SK-N-SH (cell line): ENCODE results near the gene DAB1. TPM values are rescaled to one million over a fixed set of nuclear protein-coding genes. Genes with fewer than 3 reads are reported as not detected.

Source experiments
- CTCF ChIA-PET: fragments of 300-600, 350-600 bp; formaldehyde crosslinking; extraction: SDS; loops from one replicate; lab custom pipeline; 2021; lab: Yijun Ruan, JAX
- POLR2A ChIA-PET: fragments of 350-600 bp; sonication (Branson Sonifier 250); formaldehyde crosslinking; extraction: SDS; loops from one replicate; lab custom pipeline; 2020; ENCODE audit warnings: antibody characterized with exemption, inconsistent platforms; lab: Yijun Ruan, JAX
- DNase-seq: peaks from one replicate; pipeline ENCODE4 v3.0.0; 2012
- H2AFZ ChIP-seq: fragments of 200-600 bp; sonication (generic); 2 replicates; pipeline ENCODE4 v1.8.1; 2016; ENCODE audit warnings: antibody characterized with exemption, mild to moderate bottlenecking, low read depth
- H3F3A ChIP-seq: fragments of 200-600 bp; sonication (generic); replicated peaks from 2 replicates; pipeline ENCODE3; 2016; ENCODE audit warnings: antibody characterized with exemption, mild to moderate bottlenecking; ENCODE audit not compliant: insufficient read depth
- H3K27ac ChIP-seq, 2 experiments: fragments of 200-500 bp in 1 of 2; fragments of 200-600 bp in 1 of 2; sonication (Bioruptor generic) in 1 of 2; sonication (generic), shearing (Covaris generic) in 1 of 2; 2 replicates each; pipeline versions ENCODE4 v1.5.1 to v1.6.1; 2014 to 2016; ENCODE audit warnings: low read depth in 2 of 2, inconsistent platforms in 1 of 2, low read length in 1 of 2, mild to moderate bottlenecking in 1 of 2, mixed read lengths in 1 of 2
- H3K27me3 ChIP-seq: fragments of 200-600 bp; sonication (generic), shearing (Covaris generic); 2 replicates; pipeline ENCODE4 v1.6.1; 2016; ENCODE audit warnings: mixed run types; ENCODE audit not compliant: insufficient read depth
- H3K36me3 ChIP-seq, 2 experiments: fragments of 200-500 bp in 1 of 2; fragments of 200-600 bp in 1 of 2; sonication (Bioruptor generic) in 1 of 2; sonication (generic) in 1 of 2; replicated peaks in 1 of 2; 2 replicates each; pipeline versions ENCODE3 to v1.5.1; 2014 to 2016; ENCODE audit warnings: low read length in 1 of 2, mild to moderate bottlenecking in 1 of 2; ENCODE audit not compliant: insufficient read depth in 2 of 2, control insufficient read depth in 1 of 2
- H3K4me1 ChIP-seq, 2 experiments: fragments of 200-500 bp in 1 of 2; fragments of 200-600 bp in 1 of 2; sonication (Bioruptor generic) in 1 of 2; sonication (generic), shearing (Covaris generic) in 1 of 2; 2 replicates each; pipeline versions ENCODE4 v1.5.1 to v1.6.1; 2014 to 2016; ENCODE audit warnings: low read depth in 1 of 2, low read length in 1 of 2, mixed run types in 1 of 2; ENCODE audit not compliant: insufficient read depth in 2 of 2, control insufficient read depth in 1 of 2
- H3K4me2 ChIP-seq: fragments of 200-600 bp; sonication (generic), shearing (Covaris generic); 2 replicates; pipeline ENCODE4 v1.6.1; 2017; ENCODE audit warnings: mixed run types
- H3K4me3 ChIP-seq, 2 experiments: fragments of 200-500 bp in 1 of 2; fragments of 200-600 bp in 1 of 2; sonication (Bioruptor generic) in 1 of 2; sonication (generic), shearing (Covaris generic) in 1 of 2; 2 replicates each; pipeline versions ENCODE4 v1.5.1 to v1.8.1; 2014 to 2016; ENCODE audit warnings: low read depth in 2 of 2, inconsistent platforms in 1 of 2, low read length in 1 of 2, mild to moderate bottlenecking in 1 of 2, mixed read lengths in 1 of 2, moderate library complexity in 1 of 2
- H3K79me2 ChIP-seq: fragments of 200-600 bp; sonication (generic); 2 replicates; pipeline ENCODE4 v1.8.1; 2017; ENCODE audit warnings: mild to moderate bottlenecking; ENCODE audit not compliant: insufficient read depth
- H3K9ac ChIP-seq: fragments of 200-600 bp; sonication (generic); 2 replicates; pipeline ENCODE4 v1.6.1; 2017; ENCODE audit warnings: mixed run types
- H3K9me2 ChIP-seq: fragments of 200-600 bp; sonication (generic); 2 replicates; pipeline ENCODE4 v1.6.1; 2017; ENCODE audit warnings: mixed run types
- H3K9me3 ChIP-seq: fragments of 200-600 bp; sonication (generic); 2 replicates; pipeline ENCODE4 v1.6.1; 2017; ENCODE audit warnings: mixed run types, mild to moderate bottlenecking, moderate library complexity
- H4K20me1 ChIP-seq: fragments of 200-600 bp; sonication (generic); 2 replicates; pipeline ENCODE4 v1.6.1; 2017; ENCODE audit warnings: mild to moderate bottlenecking, mixed run types; ENCODE audit not compliant: insufficient read depth
- CHD2 ChIP-seq: fragments of 150-350 bp; IDR thresholded peaks from 2 replicates; pipeline ENCODE4 v1.6.1; 2018; ENCODE audit warnings: low read length; ENCODE audit not compliant: partially characterized antibody
- ELF1 ChIP-seq: IDR thresholded peaks from 2 replicates; pipeline ENCODE4 v1.4.0; 2012
- EP300 ChIP-seq, 2 experiments: IDR thresholded peaks; 2 replicates each; pipeline versions ENCODE4 v1.4.0 to v1.6.1; 2012; ENCODE audit warnings: borderline replicate concordance in 1 of 2, low read depth in 1 of 2, low read length in 1 of 2
- EZH2phosphoT487 ChIP-seq: fragments of 200-600 bp; sonication (generic); IDR thresholded peaks from 2 replicates; pipeline ENCODE4 v1.6.1; 2017; ENCODE audit warnings: low read depth, mixed run types, mild to moderate bottlenecking, antibody characterized with exemption, moderate library complexity, borderline replicate concordance
- FOXJ3 ChIP-seq: sonication (generic); formaldehyde crosslinking; IDR thresholded peaks from 2 replicates; pipeline ENCODE4 v1.5.1; 2020; ENCODE audit warnings: mild to moderate bottlenecking, missing genetic modification reagents
- GABPA ChIP-seq: IDR thresholded peaks from 2 replicates; pipeline ENCODE4 v1.4.0; 2012; ENCODE audit warnings: low read depth, mild to moderate bottlenecking
- GATA2 ChIP-seq: sonication (generic); formaldehyde crosslinking; IDR thresholded peaks from 2 replicates; pipeline ENCODE4 v1.5.0; 2020; ENCODE audit warnings: mild to moderate bottlenecking, missing genetic modification reagents
- JUND ChIP-seq: IDR thresholded peaks from 2 replicates; pipeline ENCODE4 v1.4.0; 2012
- MEF2A ChIP-seq: IDR thresholded peaks from 2 replicates; pipeline ENCODE4 v1.4.0; 2012; ENCODE audit warnings: low read depth, borderline replicate concordance
- MXI1 ChIP-seq: IDR thresholded peaks from 2 replicates; pipeline ENCODE4 v1.6.1; 2012; ENCODE audit warnings: mild to moderate bottlenecking, low read depth, low read length, improper control_type of control experiment
- NFIC ChIP-seq: IDR thresholded peaks from 2 replicates; pipeline ENCODE4 v1.4.0; 2012; ENCODE audit warnings: borderline replicate concordance
- NRF1 ChIP-seq: IDR thresholded peaks from 2 replicates; pipeline ENCODE4 v1.6.1; 2012; ENCODE audit warnings: low read depth, mild to moderate bottlenecking, low read length
- POLR2AphosphoS5 ChIP-seq: IDR thresholded peaks from 2 replicates; pipeline ENCODE4 v1.6.1; 2012; ENCODE audit warnings: low read depth, low read length
- RAD21 ChIP-seq: IDR thresholded peaks from 2 replicates; pipeline ENCODE4 v1.6.1; 2012; ENCODE audit warnings: mild to moderate bottlenecking, low read length
- RFX5 ChIP-seq: IDR thresholded peaks from 2 replicates; pipeline ENCODE4 v1.6.1; 2012; ENCODE audit warnings: mild to moderate bottlenecking, improper control_type of control experiment, low read length
- RXRA ChIP-seq: IDR thresholded peaks from 2 replicates; pipeline ENCODE4 v1.4.0; 2012; ENCODE audit warnings: low read depth, mild to moderate bottlenecking, borderline replicate concordance
- SIN3A ChIP-seq: IDR thresholded peaks from 2 replicates; pipeline ENCODE4 v1.6.1; 2012; ENCODE audit warnings: low read depth, mild to moderate bottlenecking, low read length, moderate library complexity, borderline replicate concordance
- SMC3 ChIP-seq: IDR thresholded peaks from 2 replicates; pipeline ENCODE4 v1.6.1; 2012; ENCODE audit warnings: low read depth, low read length, improper control_type of control experiment
- TAF1 ChIP-seq: IDR thresholded peaks from 2 replicates; pipeline ENCODE4 v1.6.1; 2012; ENCODE audit warnings: low read depth, mild to moderate bottlenecking, low read length, moderate library complexity, borderline replicate concordance
- TEAD4 ChIP-seq: IDR thresholded peaks from 2 replicates; pipeline ENCODE4 v1.4.0; 2012; ENCODE audit warnings: mild to moderate bottlenecking, borderline replicate concordance; ENCODE audit not compliant: insufficient read depth
- WGBS: methylation state at CpG from one replicate; pipeline ENCODE4 v1.1.6; 2017; ENCODE audit warnings: low lambda C conversion rate; 5-methylcytosine and 5-hydroxymethylcytosine counted together
- polyA plus RNA-seq, 3 experiments: library from polyadenylated mRNA; depleted of rRNA; stranded (reverse); fragments of >200 nt; gene quantifications; 2 replicates each; pipeline ENCODE4 v1.2.3, GENCODE V29; 2012
- TF ChIP-seq, protein P1 (sequence below): fragments of 150-350 bp; IDR thresholded peaks from 2 replicates; pipeline ENCODE4 v1.6.1; 2017; ENCODE audit warnings: antibody characterized with exemption, low read length, low read depth, borderline replicate concordance
- TF ChIP-seq, protein P2 (sequence below): IDR thresholded peaks from 2 replicates; pipeline ENCODE4 v1.4.0; 2012; ENCODE audit warnings: low read depth
- TF ChIP-seq, protein P3 (sequence below): fragments of 200-600 bp; sonication (generic); IDR thresholded peaks from 2 replicates; pipeline ENCODE4 v1.6.1; 2017; ENCODE audit warnings: antibody characterized with exemption, mild to moderate bottlenecking, moderate library complexity
- TF ChIP-seq, protein P4 (sequence below): IDR thresholded peaks from 2 replicates; pipeline ENCODE4; 2012
- TF ChIP-seq, protein P5 (sequence below): IDR thresholded peaks from 2 replicates; pipeline ENCODE4 v1.4.0; 2012; ENCODE audit warnings: low read depth, borderline replicate concordance
- TF ChIP-seq, protein P6 (sequence below): fragments of 150-350 bp; IDR thresholded peaks from 2 replicates; pipeline ENCODE4 v1.6.1; 2016; ENCODE audit warnings: mild to moderate bottlenecking, low read depth, low read length
- TF ChIP-seq, protein P7 (sequence below): IDR thresholded peaks from 2 replicates; pipeline ENCODE4 v1.4.0; 2012; ENCODE audit warnings: low read depth, borderline replicate concordance

DAB1 gene
- polyA plus RNA-seq, 1 of the 3 experiments (the other 2 are of a cell fraction) = 2.9 TPM

DNA sequence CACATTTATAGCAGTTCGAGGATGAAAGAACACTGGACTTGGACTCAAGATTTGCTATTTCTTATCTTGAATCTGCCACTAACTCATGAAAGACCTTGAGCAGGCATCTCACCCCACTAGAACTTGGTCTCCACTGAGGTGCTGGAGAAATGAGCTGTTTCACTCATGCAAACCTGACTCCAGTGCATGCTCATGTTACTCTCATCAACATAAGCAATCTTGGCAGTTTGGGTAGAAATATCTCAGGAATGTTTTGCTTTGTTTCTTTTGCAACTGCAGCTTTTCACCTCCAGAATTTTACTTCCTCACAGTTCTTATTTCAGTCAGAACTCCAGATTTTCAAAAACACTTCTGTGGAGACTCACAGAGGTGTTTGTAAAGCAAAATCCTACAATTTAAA, 46.2 kb upstream of the DAB1 start:
- no peaks in the 10 kb centered on the region for H3K9me3 ChIP-seq
- H4K20me1 ChIP-seq = no peaks in the 10 kb centered on the region
- 58% methylated on average over 1 of the region's 1 CpG for WGBS
- H3F3A ChIP-seq = peaks cover 28% of the 10 kb centered on the region
- POLR2A ChIA-PET = no interaction called here
- H3K36me3 ChIP-seq = no peaks in the 10 kb centered on the region
- no peaks in the 10 kb centered on the region for H3K79me2 ChIP-seq
- H3K9me2 ChIP-seq = no peaks in the 10 kb centered on the region
- H3K4me3 ChIP-seq = no peak overlapping the region
- peaks cover 7 to 59% of the 10 kb centered on the region in 2 experiments for H3K4me1 ChIP-seq
- no peaks in the 10 kb centered on the region for H3K27me3 ChIP-seq
- H3K4me2 ChIP-seq = peak overlapping the region; percentile 46; the same call in 1 of the 2 replicates
- H3K9ac ChIP-seq = no peak overlapping the region
- CTCF ChIA-PET = no interaction called here
- H2AFZ ChIP-seq = 0 out of 2 replicates have a peak overlapping the region, but pooled peaks have one; percentile 12
- DNase-seq = no peak
- peak overlapping the region; percentile 41 to 85; a peak in 3 of 4 replicates for H3K27ac ChIP-seq
- TF ChIP-seq, protein P1, sequence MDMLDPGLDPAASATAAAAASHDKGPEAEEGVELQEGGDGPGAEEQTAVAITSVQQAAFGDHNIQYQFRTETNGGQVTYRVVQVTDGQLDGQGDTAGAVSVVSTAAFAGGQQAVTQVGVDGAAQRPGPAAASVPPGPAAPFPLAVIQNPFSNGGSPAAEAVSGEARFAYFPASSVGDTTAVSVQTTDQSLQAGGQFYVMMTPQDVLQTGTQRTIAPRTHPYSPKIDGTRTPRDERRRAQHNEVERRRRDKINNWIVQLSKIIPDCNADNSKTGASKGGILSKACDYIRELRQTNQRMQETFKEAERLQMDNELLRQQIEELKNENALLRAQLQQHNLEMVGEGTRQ = no peak
- TF ChIP-seq, protein P2, sequence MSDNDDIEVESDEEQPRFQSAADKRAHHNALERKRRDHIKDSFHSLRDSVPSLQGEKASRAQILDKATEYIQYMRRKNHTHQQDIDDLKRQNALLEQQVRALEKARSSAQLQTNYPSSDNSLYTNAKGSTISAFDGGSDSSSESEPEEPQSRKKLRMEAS = peak; percentile 59; the same call in 1 of the 2 replicates
- TF ChIP-seq, protein P3, sequence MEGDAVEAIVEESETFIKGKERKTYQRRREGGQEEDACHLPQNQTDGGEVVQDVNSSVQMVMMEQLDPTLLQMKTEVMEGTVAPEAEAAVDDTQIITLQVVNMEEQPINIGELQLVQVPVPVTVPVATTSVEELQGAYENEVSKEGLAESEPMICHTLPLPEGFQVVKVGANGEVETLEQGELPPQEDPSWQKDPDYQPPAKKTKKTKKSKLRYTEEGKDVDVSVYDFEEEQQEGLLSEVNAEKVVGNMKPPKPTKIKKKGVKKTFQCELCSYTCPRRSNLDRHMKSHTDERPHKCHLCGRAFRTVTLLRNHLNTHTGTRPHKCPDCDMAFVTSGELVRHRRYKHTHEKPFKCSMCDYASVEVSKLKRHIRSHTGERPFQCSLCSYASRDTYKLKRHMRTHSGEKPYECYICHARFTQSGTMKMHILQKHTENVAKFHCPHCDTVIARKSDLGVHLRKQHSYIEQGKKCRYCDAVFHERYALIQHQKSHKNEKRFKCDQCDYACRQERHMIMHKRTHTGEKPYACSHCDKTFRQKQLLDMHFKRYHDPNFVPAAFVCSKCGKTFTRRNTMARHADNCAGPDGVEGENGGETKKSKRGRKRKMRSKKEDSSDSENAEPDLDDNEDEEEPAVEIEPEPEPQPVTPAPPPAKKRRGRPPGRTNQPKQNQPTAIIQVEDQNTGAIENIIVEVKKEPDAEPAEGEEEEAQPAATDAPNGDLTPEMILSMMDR = no peak
- no peak for TF ChIP-seq RAD21
- TF ChIP-seq RFX5 = no peak
- peak in 1 of 2 experiments; percentile 84; a peak in 2 of 4 replicates for TF ChIP-seq EP300 (IDR thresholded peaks at IDR 0.05; ENCODE audit: borderline replicate concordance in 1 of 2, low read depth in 1 of 2, low read length in 1 of 2)
- peak; percentile 67 for TF ChIP-seq JUND
- TF ChIP-seq, protein P4, sequence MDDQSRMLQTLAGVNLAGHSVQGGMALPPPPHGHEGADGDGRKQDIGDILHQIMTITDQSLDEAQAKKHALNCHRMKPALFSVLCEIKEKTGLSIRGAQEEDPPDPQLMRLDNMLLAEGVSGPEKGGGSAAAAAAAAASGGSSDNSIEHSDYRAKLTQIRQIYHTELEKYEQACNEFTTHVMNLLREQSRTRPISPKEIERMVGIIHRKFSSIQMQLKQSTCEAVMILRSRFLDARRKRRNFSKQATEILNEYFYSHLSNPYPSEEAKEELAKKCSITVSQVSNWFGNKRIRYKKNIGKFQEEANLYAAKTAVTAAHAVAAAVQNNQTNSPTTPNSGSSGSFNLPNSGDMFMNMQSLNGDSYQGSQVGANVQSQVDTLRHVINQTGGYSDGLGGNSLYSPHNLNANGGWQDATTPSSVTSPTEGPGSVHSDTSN = peak; percentile 97
- TF ChIP-seq SIN3A = no peak
- TF ChIP-seq NRF1 = no peak
- TF ChIP-seq, protein P5, sequence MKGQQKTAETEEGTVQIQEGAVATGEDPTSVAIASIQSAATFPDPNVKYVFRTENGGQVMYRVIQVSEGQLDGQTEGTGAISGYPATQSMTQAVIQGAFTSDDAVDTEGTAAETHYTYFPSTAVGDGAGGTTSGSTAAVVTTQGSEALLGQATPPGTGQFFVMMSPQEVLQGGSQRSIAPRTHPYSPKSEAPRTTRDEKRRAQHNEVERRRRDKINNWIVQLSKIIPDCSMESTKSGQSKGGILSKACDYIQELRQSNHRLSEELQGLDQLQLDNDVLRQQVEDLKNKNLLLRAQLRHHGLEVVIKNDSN = no peak
- TF ChIP-seq, protein P6, sequence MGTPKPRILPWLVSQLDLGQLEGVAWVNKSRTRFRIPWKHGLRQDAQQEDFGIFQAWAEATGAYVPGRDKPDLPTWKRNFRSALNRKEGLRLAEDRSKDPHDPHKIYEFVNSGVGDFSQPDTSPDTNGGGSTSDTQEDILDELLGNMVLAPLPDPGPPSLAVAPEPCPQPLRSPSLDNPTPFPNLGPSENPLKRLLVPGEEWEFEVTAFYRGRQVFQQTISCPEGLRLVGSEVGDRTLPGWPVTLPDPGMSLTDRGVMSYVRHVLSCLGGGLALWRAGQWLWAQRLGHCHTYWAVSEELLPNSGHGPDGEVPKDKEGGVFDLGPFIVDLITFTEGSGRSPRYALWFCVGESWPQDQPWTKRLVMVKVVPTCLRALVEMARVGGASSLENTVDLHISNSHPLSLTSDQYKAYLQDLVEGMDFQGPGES = no peak
- no peak for TF ChIP-seq MXI1
- TF ChIP-seq EZH2phosphoT487 = no peak
- 0 out of 2 replicates have a peak, but pooled peaks have one; percentile 7 for TF ChIP-seq MEF2A
- TF ChIP-seq CHD2 = no peak
- TF ChIP-seq ELF1 = 0 out of 2 replicates have a peak, but pooled peaks have one; percentile 15
- TF ChIP-seq GABPA = no peak
- no peak for TF ChIP-seq SMC3
- TF ChIP-seq POLR2AphosphoS5 = peak; percentile 49; the same call in 1 of the 2 replicates
- peak; percentile 70 for TF ChIP-seq NFIC
- TF ChIP-seq, protein P7, sequence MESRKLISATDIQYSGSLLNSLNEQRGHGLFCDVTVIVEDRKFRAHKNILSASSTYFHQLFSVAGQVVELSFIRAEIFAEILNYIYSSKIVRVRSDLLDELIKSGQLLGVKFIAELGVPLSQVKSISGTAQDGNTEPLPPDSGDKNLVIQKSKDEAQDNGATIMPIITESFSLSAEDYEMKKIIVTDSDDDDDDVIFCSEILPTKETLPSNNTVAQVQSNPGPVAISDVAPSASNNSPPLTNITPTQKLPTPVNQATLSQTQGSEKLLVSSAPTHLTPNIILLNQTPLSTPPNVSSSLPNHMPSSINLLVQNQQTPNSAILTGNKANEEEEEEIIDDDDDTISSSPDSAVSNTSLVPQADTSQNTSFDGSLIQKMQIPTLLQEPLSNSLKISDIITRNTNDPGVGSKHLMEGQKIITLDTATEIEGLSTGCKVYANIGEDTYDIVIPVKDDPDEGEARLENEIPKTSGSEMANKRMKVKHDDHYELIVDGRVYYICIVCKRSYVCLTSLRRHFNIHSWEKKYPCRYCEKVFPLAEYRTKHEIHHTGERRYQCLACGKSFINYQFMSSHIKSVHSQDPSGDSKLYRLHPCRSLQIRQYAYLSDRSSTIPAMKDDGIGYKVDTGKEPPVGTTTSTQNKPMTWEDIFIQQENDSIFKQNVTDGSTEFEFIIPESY = no peak
- TF ChIP-seq FOXJ3 = no peak
- TF ChIP-seq TEAD4 = peak; percentile 85
- no peak for TF ChIP-seq TAF1
- peak; percentile 33; the same call in 1 of the 2 replicates for TF ChIP-seq RXRA
- no peak for TF ChIP-seq GATA2 (CRISPR knock-in tag)
